Measurements from ENCODE around the gene VAMP1. TPM values are rescaled to one million over a fixed set of nuclear protein-coding genes. Genes with fewer than 3 reads are reported as not detected.

The VAMP1 gene
- total and polyA plus RNA-seq, 2 of the 8 experiments (the other 6 are each of a cell fraction or from before 2014, with no cell fraction given): 10.8 to 23.1 TPM

DNA sequence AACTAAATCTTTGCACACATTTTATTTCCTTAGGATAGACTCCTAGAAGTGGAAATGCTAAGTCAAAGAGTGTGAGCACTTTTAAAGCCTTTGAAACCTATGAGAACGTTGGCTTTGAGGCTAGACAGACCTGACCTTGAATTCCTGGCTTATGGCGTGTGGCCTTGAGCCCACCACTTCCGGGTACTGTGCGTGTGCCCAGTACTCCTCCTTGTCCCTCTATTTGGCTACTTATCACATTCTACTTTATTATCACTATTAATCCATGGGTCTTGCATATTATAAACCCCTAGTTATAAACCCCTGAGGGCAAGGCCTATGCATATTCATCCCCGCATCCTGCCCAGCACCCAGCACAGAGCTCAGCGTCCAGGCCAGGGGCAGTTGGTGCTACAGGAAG is 51.7 kb downstream of the VAMP1 start:
- H3K27ac ChIP-seq (ENCODE audit: low read depth, low read length): no peak overlapping the region
- WGBS, 2 experiments (ENCODE audit: extremely low coverage in 1 of 2, insufficient coverage in 1 of 2, insufficient read length in 1 of 2, insufficient replicate concordance in 2 of 2, low coverage in 1 of 2, low lambda C conversion rate in 2 of 2, missing lambda C conversion rate in 1 of 2): 79% methylated on average over 6 of the region's 6 CpGs; no CpG with 5 or more reads in 1 of the 2 experiments
- TF ChIP-seq EP300 (IDR thresholded peaks at IDR 0.05; ENCODE audit: borderline replicate concordance in 1 of 2, low read depth in 2 of 2, low read length in 2 of 2) (no peak), ZNF274 (IDR thresholded peaks at IDR 0.05; ENCODE audit: borderline replicate concordance, extremely low read depth, low read length) (no peak), CBX5 (IDR thresholded peaks at IDR 0.05; ENCODE audit: low read depth, low read length) (no peak), JUND (IDR thresholded peaks at IDR 0.05; ENCODE audit: low read length) (no peak), TAF7 (optimal IDR thresholded peaks at IDR 0.05; ENCODE audit: borderline replicate concordance, low read depth, low read length) (no peak), TAF1 (IDR thresholded peaks at IDR 0.05; ENCODE audit: low read depth, low read length) (no peak), CHD1 (IDR thresholded peaks at IDR 0.05; ENCODE audit: low read depth, low read length) (no peak), KDM5A (IDR thresholded peaks at IDR 0.05; ENCODE audit: low read length) (no peak), CREB1 (IDR thresholded peaks at IDR 0.05) (no peak), SRF (IDR thresholded peaks at IDR 0.05; ENCODE audit: low read depth, low read length) (no peak), YY1 (IDR thresholded peaks at IDR 0.05; ENCODE audit: low read depth, low read length) (no peak), KDM4A (IDR thresholded peaks at IDR 0.05; ENCODE audit: low read depth, low read length, severe bottlenecking) (no peak), GABPA (IDR thresholded peaks at IDR 0.05; ENCODE audit: borderline replicate concordance, insufficient read depth, low read length) (no peak)
- TF ChIP-seq, protein P1, sequence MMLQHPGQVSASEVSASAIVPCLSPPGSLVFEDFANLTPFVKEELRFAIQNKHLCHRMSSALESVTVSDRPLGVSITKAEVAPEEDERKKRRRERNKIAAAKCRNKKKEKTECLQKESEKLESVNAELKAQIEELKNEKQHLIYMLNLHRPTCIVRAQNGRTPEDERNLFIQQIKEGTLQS (IDR thresholded peaks at IDR 0.05; ENCODE audit: insufficient read depth, low read depth, low read length): no peak

More for the DNA sequence above, 51.7 kb downstream of the VAMP1 start:
- no peak overlapping the region for H4K91ac ChIP-seq (replicated peaks; ENCODE audit: insufficient read length, low read length)
- no peaks in the 10 kb centered on the region for H3K79me1 ChIP-seq (ENCODE audit: low read depth, low read length)
- no peak overlapping the region for H3K4me3 ChIP-seq (ENCODE audit: extremely low read depth in 1 of 4, insufficient read depth in 2 of 4, low read depth in 3 of 4, low read length in 4 of 4)
- H2BK5ac ChIP-seq (ENCODE audit: low read depth, low read length): no peak overlapping the region
- no peak overlapping the region for H4K8ac ChIP-seq (ENCODE audit: extremely low read depth, insufficient read depth, low read length)
- H3K36me3 ChIP-seq (ENCODE audit: control insufficient read depth in 2 of 4, insufficient read depth in 4 of 4, low read length in 3 of 4): no peaks in the 10 kb centered on the region
- H2BK12ac ChIP-seq (ENCODE audit: low read depth, low read length): no peak overlapping the region; the same call in 1 of the 2 replicates
- H2AFZ ChIP-seq (ENCODE audit: low read length): no peak overlapping the region
- H2BK120ac ChIP-seq (replicated peaks; ENCODE audit: low read depth, low read length): no peak overlapping the region
- H3K23me2 ChIP-seq (ENCODE audit: low read depth, low read length): no peaks in the 10 kb centered on the region
- no peak overlapping the region for H3K23ac ChIP-seq (ENCODE audit: insufficient read length)
- FAIRE-seq (no peak), DNase-seq (ENCODE audit: low read depth in 1 of 2, low spot score in 2 of 2) (no peak)
- H3K9me3 ChIP-seq (ENCODE audit: insufficient read depth in 2 of 2, low read depth in 1 of 2, low read length in 1 of 2): no peaks in the 10 kb centered on the region
- no peak overlapping the region for H3K4ac ChIP-seq (replicated peaks; ENCODE audit: insufficient read length, low read depth, low read length)
- CTCF ChIA-PET (ENCODE audit: partially characterized antibody): interaction anchor here (1.3 to 3.0 kb wide), 4 partner anchors 33 to 92 kb away, joined by 3 to 25 read pairs (median 7); partner anchors contain the start of gene TAPBPL
- H4K20me1 ChIP-seq (replicated peaks in 1 of 2; ENCODE audit: control insufficient read depth in 1 of 2, insufficient read depth in 2 of 2, low read length in 2 of 2): no peaks in the 10 kb centered on the region
- H3K4me2 ChIP-seq (ENCODE audit: insufficient read depth in 1 of 2, low read depth in 2 of 2, low read length in 2 of 2): no peak overlapping the region
- no peak overlapping the region for H3K18ac ChIP-seq (ENCODE audit: extremely low read depth, low read length)
- POLR2A ChIA-PET (ENCODE audit: partially characterized antibody): interaction anchor here (0.9 to 2.7 kb wide), 5 partner anchors 38 to 51 kb away, joined by 3 to 7 read pairs (median 3); partner anchors contain the start of genes SCNN1A and VAMP1
- H2BK20ac ChIP-seq (ENCODE audit: low read length): no peak overlapping the region
- no peak overlapping the region for H2AK5ac ChIP-seq (ENCODE audit: low read depth, low read length)
- H3K79me2 ChIP-seq (ENCODE audit: control insufficient read depth in 1 of 2, insufficient read depth in 2 of 2, low read length in 2 of 2): no peaks in the 10 kb centered on the region
- H3K14ac ChIP-seq (ENCODE audit: insufficient read length): no peak overlapping the region
- no peak overlapping the region for H2BK15ac ChIP-seq (ENCODE audit: low read length)
- H3K9ac ChIP-seq (replicated peaks in 1 of 4; ENCODE audit: extremely low read depth in 1 of 4, low read depth in 3 of 4, low read length in 3 of 4): no peak overlapping the region
- no peaks in the 10 kb centered on the region for H3K27me3 ChIP-seq (replicated peaks in 1 of 4; ENCODE audit: control insufficient read depth in 3 of 4, extremely low read depth in 1 of 4, insufficient read depth in 3 of 4, low read length in 3 of 4)
- H3K56ac ChIP-seq (replicated peaks; ENCODE audit: insufficient read length, low read depth, low read length): no peak overlapping the region
- H4K5ac ChIP-seq (ENCODE audit: insufficient read length, low read depth, low read length): no peak overlapping the region
- H3K4me1 ChIP-seq (replicated peaks in 1 of 4; ENCODE audit: control insufficient read depth in 3 of 4, insufficient read depth in 4 of 4, low read length in 3 of 4): peaks cover 0 to 2% (median 0%) of the 10 kb centered on the region in 4 experiments; a peak in 2 of 7 replicates

Data from H1 (cell line).